T47D (cell line): Measurements from ENCODE around the gene KYNU.
"Not testable (repeated sequence)": the region's sequence is repeated elsewhere in the genome, so short reads cannot be mapped to it uniquely, and the experiment has no call there.

Source experiments
- DNase-seq, 2 experiments: peaks; one replicate each; pipeline versions ENCODE4 v3.0.0 to v3.0.0-alpha.2; 2011 to 2012; ENCODE audit warnings: low read depth in 1 of 2, low spot score in 1 of 2
- JUND ChIP-seq: IDR thresholded peaks from 2 replicates; pipeline ENCODE4 v1.6.1; 2012; ENCODE audit warnings: low read depth
- in situ Hi-C: cut with HindIII; loops from 2 replicates; pipeline ENCODE4 v1.10.0; 2016; ENCODE audit warnings: low sequenced_read_pairs, low pct_unique_long_range_greater_than_20kb

KYNU gene

DNA sequence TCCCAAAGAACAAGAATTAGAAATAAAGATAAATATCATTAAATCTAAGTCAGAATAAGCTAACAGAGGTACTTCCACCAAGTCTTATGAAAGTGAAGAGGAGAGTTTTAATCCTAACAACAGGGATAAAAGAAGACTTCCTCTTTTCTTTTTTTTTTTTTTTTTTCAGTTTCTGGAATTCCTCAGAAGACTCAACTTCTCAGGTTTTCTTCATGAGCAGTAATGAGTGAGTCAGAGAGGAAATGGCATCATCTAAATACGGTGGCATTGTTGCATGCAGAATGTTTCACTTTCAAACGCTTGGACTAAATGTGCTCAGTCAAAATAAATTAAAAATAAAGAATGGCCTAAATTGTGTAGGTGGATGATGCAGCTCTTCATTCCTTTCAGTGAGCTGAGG is 206.2 kb downstream of the KYNU start:
- no peak for TF ChIP-seq JUND
- in situ Hi-C loops = no loop called here
- DNase-seq = no peak

DNA sequence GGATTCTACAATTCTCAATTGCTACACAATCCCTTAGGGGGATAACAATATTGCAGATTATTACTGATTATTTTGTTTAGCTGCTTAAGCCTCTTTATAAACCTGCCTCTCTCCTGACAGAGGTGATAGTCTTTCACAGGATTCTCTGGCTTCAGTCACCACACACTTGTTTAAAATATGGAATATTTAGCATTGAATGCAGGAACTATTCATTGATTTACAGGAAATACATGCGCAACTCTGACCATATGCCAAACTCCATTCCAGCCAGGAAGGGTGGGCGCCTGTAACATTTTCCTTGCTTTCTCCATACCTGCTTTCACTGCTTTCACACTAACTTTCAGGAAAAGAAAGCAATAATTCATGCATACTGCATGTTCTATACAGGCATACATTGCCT is 207.0 kb downstream of the KYNU start:
- no peak for DNase-seq
- in situ Hi-C loops = no loop called here
- no peak for TF ChIP-seq JUND

DNA sequence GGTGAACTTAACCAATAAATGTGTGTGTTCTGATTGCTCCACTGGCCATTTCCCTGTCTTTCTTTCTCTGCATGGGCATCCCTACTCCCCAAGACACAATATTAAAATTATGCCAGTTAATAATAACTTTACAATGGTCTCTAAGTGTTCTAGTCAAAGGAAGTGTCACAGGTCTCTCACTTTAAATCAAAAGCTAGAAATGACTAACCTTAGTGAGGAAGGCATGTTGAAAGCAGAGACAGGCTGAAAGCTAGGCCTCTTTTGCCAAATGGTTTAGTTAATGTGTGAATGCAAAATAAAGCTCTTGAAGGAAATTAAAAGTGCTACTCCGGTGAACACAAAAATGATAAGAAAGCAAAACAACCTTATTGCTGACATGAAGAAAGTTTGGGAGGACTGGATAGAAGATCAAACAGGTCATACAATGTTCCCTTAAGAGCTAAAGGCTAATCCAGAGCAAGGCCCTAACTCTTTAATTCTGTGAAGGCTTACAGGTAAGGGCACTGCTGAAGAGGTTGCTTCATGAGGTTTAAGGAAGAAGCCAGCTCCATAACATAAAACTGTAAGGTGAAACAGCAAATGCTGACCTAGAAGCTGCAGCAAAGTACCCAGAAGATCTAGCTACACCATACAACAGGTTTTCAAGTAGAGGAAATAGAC is 207.8 kb downstream of the KYNU start:
- no peak for DNase-seq
- TF ChIP-seq JUND = no peak
- in situ Hi-C loops = no loop called here

DNA sequence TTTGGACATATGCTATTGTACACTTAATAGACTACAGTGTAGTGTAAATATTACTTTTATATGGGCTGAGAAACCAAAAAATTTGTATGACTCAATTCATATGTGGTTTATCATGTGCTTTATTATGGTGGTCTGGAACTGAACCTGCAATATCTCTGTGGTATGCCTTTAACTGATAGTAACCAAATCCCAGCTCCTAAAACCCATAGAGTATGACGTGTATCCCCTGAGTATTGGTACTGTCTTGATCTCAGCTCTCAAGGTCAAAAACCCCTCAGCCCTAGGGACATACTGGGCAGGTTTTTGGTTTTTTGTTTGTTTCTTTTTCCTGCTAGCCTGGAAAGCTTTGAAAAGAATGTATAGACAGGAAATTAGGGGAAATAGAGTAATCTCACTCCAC is 209.6 kb downstream of the KYNU start:
- no peak for DNase-seq
- TF ChIP-seq JUND = no peak
- in situ Hi-C loops = no loop called here

DNA sequence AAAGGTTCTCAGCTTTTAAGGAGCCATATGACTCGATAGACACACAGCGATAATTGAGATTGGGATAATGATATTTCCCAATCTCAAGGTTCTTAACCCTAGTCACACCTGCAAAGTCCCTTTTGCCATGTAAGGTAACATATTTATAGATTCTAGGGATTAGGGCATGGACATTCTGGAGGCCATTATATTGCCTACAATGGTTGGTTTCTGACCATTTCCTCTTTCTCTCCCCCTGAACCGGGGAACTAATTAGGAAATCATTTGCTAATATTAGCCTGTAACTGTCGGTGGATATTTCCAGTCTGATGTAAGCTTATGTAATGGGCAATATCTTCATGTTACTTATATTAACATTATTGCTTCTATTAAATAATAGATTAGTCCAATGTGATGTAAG is 210.9 kb downstream of the KYNU start:
- no peak for DNase-seq

DNA sequence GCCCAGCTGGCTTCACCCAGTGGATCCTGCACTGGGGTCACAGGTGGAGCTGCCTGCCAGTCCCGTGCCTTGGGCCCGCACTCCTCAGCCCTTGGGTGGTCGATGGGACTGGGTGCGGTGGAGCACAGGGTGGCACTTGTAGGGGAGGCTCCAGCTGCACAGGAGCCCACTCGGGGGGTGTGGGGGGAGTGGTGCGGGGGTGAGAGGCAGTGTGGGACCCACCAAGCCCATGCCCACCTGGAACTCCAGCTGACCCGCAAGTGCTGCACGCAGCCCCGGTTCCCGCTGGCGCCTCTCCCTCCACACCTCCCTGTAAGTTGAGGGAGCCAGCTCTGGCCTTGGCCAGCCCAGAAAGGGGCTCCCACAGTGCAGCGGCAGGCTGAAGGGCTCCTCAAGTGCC is 212.1 kb downstream of the KYNU start:
- DNase-seq, in situ Hi-C loops: not testable (repeated sequence)

More for the DNA sequence above, 210.9 kb downstream of the KYNU start:
- no peak for TF ChIP-seq JUND
- in situ Hi-C loops = no loop called here
